ENCODE measurements around the gene IFT20.
"Not testable (repeated sequence)": the region's sequence is repeated elsewhere in the genome, so short reads cannot be mapped to it uniquely, and the experiment has no call there.

The IFT20 gene

DNA sequence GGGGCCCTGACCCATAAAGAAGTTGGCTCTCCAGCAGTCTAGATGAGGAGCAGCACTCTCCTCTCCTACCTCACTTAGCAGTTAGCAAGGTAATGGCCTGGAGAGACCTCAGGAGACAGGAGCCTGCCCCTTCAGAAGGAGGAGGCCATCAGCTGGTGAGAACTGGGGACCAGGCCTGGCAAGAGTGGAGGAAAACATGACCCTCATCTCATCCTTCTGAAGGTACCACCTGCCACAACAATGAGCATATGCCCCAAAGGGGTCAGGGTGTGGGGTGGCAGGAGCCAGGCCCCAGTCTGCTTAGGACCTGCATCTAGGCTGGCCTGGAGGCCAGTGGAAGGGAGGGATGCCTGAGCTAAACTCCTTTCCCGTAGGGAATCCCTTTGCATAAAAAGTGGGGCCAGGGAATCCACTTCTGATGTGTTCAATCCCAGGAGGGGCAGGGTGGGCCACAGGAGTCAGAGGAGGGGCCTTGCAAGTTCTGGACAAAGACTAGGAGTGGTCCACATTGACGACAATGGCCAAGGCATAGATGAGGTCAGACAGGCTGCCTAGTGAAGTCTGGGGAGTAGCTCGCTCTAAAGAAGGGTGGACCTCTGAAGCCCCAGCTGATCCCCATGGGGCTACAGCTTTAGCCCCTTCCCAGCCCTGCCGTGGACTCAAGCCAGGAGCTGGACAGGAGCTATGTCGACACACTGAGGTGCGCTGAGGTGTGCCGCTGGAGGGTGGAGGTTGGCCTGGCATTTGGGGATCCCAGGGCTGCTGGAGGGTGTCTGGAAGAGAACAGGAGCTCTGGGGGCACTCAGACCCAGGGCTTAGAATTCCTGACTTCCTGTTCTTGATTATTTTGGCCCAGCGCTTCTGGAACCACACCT, 28.7 kb upstream of the IFT20 start:
- no peak for DNase-seq

DNA sequence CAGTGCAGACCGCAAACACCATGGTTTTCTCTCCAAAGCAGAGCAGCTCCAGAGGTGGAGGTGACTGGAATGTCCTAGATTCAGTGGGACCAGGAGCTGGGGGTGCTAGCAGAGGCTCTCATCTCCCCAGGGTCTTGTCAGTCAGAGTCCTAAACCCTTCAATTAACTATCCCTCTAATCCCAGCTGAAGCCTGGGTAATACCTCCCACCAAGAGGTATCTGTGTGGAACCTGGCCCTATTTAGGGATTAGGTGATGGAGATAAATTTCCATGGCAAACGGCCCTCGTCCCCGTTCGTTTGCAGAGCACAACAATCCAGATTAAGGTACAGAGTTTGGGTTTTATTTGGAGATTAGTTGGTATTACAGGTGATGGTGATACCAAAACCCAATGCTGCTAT, 27.9 kb upstream of the IFT20 start:
- DNase-seq: no peak

DNA sequence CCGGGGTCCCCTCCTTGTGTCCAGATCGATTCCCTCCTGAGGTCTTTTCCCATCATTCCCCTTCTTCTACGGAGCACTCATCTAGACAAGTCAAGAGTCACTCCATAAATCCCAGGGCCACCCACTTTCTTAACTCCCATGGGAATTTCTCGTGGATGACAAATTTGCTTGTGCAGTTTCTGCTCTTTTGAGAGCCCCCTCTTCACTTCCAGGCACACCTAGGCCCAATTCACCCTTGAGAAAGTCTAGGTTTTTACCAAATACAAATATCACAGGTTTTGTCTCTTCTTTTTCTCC, 22.6 kb upstream of the IFT20 start:
- no peak for DNase-seq

DNA sequence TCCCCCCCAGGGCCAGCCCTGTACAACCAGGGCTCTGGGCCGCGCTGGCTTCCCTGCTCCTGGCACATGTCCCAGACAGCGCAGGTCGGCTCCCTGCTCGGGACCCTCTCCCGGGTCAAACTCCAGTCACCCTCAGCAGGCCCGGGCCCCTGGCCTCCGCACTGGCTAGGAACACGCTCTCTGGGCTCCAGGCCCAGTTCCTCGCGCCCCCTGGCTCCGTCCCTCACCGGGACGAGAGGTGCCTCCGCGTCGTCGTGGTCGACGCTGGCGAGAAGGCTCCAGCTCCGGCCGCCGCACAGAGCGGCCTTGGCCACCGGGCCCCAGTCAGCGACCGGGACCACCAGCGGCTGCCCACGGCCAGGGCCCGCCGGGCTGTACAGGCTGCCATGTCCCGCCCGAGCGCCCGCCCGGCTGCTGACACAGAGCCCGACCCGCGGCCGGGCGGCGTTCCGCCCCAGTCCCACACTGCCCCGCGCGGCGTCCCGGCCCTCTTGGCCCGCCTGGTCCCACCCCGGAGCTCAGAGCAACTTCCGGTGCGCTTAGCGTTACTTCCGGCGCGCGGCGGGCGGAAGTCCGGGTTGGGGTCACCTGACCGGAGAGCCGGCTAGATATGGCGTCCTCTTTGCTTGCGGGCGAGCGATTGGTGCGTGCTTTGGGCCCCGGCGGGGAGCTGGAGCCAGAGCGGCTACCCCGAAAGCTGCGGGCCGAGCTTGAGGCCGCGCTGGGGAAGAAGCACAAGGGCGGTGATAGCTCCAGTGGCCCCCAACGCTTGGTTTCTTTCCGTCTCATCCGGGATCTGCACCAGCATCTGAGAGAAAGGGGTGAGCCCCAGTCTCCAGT, 22.0 kb upstream of the IFT20 start, which contains the start of gene POLDIP2:
Gene POLDIP2 (minus strand): TSS at position 467 of the 840 bp plus-strand sequence. CDS start 79 bp downstream, at position 388.
- peak; percentile 95 for DNase-seq

DNA sequence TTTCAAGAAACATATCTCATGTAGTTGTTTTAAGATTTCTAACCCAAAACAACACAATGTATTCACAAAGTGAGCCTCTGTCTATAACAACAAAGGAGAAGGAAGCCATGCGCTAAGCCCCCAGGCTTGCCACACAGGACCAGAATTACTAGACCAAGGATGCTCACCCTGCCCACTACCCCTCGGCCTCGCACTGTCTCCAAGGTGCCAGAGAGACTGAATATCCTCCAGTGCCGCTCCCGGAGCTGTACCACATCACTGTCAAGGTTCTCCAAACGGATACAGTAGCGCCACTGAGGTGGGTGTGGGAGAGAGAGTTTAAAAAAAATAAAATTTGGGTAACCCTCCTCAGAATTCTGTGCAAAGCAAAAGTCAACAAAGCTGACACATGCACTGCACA, 15.0 kb upstream of the IFT20 start:
- DNase-seq: no peak

DNA sequence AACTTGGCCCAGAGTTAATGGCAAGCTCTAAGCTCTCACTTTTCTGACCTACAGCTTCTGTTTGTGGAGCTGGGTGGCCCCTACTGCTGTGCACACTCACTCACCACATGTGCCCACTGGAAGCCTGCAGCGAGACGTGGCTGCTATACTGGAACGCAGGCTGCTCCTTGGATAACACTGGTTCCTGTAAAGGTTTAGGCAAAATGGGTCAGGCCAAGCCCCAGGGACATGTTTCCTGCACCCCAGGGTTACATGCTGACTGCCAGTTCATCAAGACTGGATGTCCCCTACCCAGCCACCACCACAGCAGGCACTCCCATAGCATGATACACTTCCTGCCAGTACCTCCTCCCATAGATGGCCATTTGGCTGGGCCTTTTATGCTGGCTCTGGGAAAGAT, 13.7 kb upstream of the IFT20 start:
- no peak for DNase-seq

DNA sequence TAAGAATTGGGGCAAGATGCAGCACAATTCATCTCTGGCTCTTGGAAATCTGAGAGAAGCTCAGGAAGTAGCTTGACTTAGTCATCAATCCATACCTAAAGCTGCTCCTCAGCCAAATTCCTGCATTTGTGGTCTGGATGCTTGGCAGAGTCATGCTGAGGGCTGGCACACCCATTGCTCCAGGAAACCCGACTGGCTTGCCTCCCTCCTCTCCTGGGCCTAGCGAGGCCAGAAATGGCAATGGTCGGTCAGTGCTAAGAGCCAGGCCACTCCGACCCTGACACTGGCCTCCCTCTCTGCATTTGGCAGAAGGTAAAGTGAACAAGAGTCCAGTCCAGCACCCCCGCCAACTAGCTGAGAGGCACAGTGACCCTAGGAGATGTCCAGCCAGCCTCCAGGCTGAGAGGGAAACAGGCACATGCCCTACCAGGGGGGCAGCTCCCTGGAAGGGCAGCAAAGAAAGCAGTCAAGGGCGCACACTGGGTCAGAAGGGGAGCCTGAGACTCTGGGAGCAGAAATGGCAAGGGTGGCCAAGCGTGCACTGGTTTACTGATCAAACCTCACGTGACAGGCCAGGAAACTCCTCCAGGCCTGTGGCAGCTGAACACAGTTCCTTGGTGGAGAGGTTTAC, 12.1 kb upstream of the IFT20 start:
- DNase-seq: peak; percentile 97

DNA sequence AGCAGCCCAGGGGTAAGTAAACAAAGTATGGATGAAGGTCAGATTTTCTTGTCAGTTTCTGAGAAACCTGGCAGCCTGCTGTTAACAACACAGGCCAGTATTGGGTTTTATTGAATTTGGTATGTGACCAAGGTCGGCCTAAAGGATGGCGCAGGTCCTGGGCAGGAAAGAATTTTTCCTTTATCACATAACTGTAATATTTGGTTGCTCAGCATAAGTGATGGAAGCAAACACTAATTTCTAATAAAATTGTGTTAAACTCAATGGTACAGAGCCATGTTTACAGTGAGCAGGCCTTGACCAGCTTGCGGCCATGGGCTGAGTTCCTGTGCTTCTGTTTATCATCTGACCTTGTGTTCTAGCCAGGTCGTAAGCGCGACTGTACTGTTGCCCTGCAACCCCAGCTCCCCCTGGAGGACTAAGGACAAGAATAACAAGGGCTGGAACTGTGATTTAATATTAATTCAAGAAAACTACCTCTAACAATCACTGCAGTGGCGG, 11.5 kb upstream of the IFT20 start:
- DNase-seq: no peak

DNA sequence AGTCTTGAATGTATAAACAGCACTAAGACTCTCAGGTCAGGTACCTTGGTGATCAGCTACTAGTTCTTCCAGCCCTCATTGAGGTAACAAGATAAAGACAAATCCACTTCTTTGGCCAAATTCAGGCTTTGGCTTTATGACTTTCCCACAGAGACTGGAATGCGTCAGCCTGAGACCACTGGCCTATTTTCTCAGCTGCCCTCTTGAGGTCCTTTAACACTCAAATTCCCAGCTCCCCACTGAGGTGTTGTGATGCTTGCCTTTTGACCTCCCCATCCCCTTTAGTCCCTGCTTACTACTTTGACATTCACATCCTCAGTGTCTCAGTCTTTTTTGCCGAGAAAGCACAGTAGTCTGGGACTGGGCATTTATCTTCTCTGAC, 10.9 kb upstream of the IFT20 start:
- DNase-seq: no peak

DNA sequence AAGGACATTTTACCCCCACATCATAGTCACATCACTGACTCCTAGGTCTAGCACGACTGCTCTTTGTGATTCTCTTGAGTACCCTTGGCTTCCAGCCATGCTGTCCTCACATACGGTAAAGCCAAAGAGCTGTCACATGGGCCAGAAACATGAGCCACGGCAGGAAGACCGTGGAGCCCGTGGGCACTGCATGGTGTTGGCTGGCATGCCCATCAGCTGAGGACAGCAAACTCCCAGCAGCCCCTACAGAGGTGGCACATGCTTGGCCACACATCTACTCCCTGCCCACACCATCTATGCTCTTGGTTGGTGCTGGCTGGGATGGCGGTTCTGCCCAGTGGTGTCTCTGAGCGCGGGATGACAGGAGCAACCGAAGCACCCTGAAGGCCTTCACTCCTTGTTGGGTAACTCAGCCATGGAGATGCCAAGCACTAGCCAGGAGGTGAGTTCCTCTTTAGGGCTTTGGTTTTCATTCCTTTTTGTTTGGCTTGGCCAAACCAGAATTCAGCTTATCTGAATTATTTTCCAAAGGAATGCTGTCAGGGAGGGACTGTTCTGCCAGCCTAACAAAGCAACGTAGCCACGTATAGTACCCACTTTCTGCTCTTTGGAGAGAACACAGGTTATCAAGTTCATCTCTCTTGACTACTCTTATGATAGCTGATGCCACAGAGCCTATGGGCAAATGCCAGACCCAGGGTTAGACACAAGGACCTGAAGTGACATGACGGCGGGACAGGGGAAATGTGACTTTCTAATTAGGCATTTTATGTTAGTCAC, 10.3 kb upstream of the IFT20 start:
- peak; percentile 56 for DNase-seq

DNA sequence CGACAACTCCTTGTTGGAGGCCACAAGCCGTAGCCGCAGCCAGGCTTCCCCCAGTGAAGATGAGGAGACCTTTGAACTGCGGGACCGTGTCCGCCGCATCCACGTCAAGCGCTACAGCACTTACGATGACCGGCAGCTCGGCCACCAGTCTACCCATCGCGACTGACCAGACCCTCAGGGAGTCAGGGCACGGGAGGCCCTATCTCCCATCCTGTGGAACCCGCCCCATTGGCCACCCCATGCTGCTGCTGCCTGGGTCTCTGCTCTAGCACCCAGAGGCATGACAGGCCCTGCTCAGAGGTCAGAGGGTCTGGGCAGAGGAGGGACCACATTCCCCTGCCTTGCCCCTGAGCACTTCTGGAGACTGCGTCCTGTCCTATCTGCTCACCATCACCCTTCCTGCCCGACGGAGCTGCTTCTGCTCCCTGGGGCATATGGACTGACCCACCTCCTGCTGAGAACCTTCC, 9.2 kb upstream of the IFT20 start:
- DNase-seq: no peak

DNA sequence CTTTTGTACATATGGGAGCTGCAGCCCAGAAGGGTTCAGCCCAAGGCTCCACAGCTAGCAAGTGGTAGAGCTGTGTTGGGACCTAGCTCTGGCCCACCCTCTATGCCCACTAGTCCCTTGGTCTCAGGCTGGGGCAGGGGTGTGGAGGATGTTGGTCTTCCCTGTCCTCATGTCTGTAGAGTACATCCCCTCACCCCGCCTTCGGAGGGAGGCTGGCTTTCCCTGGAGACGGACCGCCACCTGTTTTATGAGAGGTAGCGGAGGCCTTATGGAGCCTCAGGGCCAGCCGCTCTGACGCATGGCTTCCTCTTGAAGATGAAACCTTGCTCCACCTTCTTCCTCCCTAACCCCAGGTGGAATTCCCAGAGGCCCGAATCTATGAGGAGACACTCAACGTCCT, 8.7 kb upstream of the IFT20 start:
- no peak for DNase-seq

DNA sequence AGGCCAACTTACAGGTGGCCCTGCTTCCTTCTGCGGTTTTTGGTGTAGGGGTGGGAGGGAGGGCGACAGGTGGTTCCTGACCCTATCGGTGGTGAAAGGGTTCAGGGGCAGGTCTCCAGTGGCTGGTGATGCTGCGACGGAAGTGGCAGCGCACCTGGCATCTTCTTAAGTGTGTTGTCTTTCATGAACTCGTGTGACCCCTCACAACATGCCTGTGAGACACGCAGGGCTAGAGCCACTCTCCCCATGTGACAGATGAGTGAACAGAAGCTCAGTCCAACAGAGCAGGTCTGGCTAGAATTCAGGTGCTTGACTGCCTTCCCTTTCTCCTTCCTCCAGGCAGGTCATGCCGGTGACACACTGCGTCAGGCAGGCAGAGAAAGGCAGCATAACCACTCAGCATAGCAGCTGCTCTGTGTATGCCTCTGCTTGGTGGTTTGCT, 8.2 kb upstream of the IFT20 start:
- DNase-seq: no peak

DNA sequence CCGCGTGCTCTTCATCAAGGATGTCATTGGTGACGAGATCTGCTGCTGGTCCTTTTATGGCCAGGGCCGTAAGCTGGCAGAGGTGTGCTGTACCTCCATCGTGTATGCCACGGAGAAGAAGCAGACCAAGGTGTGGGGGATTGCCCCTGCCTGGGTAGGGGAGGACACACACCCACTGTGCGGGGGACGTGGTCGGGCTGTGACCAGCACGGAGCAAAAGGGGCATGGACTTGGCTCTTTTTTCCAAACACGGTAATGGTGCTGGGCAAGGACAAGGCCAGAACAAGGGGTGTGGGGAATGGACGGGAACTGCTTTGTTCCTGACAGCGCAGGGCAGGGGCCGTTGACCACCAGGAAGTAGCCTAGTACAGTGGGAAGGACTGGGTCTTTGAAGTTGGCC, 7.0 kb upstream of the IFT20 start:
- no peak for DNase-seq

DNA sequence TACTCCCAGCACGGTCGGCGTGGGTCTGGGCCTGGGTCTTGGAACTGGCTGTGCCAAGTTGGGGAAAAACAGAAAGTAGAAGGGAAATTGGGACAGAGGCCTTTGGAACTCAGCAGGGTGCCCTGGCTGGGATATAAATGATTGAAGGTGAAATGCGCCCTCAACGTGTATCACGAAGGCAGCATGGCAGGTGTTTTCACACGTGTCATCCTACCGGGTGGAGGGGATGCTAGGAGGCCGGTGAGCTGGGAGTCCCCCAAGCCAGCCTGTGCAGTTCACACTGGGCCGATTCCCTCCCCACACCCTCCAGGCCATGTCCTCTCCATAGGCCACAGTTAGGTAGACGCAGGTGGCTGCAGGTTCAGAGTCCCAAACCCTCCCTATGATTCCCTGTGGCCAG, 6.2 kb upstream of the IFT20 start:
- DNase-seq: no peak

DNA sequence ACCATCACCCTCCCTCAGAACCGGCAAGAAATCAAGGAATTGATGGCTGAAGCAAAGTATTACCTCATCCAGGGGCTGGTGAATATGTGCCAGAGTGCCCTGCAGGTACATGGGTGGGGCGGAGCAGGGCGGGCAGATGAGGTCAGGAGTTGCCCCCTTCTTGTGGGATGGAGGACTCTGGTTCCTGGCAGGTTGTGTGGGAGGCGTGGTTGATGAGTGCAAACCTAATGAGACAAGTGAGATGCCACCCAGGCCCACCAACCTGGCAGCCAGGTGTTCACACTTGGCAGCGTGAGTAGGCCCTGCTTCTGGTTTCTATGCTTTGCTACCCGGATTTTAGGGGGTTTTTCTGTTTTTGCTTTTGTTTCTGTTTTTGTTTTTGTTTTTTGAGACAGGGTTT, 5.1 kb upstream of the IFT20 start:
- DNase-seq: no peak

DNA sequence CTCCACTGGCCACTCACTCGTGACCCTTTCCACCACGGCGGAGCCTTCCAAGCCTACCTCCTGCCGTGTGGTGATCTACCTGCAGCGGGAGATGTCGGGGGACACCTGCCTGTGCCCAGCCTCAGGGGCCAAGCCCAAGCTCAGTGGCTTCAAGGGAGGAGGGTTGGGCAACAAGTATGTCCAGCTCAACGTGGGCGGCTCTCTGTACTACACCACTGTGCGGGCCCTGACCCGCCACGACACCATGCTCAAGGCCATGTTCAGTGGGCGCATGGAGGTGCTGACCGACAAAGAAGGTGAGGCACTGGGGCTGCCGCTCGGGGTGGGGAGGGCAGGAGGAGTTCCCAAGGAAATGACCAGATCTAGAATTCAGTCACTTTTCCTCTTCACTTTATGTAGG, 4.2 kb upstream of the IFT20 start:
- DNase-seq: no peak

DNA sequence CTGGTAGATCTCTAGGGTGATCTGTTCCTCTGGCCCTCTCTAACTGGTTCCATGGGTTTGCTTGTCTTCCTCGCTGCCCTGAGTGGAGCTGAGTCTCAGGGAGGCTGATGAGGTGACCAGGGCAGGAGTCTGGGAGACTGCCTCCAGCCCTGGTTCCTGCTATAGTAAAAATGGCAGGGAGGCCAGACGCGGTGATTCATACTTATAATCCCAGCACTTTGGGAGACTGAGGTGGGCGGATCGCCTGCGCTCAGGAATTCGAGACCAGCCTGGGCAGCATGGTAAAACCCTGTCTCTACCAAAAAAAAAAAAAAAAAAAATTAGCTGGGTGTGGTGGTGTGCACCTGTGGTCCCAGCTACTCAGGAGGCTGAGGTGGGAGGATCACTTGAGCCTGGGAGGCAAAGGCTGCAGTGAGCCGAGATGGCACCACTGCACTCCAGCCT, 3.5 kb upstream of the IFT20 start:
- DNase-seq: not testable (repeated sequence)

DNA sequence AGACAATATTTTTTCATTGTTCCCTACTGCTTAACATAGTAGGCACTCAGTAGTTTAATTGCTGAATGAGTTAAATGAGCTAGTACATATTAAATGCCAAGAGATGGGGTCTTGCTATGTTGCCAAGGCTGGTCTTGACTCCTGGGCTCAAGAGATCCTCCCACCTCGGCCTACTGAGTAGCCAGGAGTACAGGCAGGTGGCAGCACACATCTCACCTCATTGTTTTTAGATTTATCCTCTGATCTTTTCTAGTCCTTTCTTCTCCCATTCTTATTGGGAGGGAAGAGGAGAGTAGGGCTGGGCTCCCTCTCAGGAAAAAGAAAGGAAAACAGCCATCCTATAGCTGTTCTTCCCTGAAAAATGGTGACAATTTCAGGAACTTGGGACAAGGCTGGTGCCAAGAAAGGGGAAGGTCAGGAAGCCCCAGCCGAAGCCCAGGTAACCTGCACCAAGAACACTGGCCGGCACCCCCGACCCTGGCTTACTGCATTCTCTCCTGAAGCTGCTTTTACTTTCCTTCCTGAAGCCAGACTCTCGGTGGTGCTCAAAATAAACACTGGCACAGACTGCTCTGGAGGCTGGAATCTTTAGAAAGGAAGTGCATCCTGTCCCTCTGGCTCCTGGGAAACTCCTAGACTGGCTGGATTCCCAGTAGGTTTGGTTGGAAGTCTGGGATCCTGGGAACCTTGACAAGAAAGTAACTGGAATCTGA, 2.9 kb upstream of the IFT20 start:
- peak; percentile 91 for DNase-seq

DNA sequence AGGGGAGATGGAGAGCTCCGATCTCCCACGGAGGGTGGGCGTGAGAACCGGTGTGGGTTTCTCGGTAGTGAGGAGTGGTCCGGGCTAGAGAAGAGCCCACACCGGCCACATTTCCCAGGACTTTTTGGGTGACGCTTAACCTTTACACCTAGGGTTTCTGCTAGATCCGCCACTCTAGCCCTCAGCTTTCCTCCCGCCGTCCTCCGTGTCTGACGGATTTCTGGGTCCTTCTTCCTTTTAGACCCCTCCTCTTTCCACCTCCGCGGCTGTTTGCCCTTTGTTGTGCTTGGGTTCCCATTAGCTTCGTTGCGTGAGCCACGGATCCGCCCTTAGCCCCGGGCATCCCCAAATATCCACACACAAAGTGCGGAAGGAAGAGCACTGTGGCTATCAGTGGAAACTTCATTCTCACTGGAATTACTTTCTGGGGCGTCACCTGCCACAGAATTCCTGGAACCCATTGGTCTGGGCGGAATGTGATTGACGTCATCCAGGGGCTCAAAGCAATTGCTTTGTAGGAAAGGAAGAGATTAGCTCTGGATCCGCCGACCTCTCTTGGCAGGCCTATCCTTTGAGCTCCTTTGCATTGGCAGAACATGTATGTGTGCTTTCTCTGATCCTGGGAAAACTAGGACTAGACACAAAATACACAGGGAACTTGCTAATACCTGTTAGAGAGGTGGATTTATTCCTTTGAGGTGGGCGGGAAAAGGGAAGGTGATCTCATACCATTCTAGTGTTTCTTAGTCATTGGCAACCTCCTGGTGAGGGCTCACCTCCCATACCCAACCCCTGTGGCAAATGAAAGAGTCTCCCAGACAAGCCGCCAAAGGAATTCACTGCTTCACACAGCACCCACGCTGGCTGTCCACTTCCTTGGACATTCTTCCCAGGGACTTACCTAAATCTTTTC, 943 bp upstream of the IFT20 start:
- peak; percentile 97 for DNase-seq
